Bronchial epithelial cell (primary cell): ENCODE data around the gene KCNQ1OT1. TPM values are rescaled to one million over a fixed set of nuclear protein-coding genes. Genes with fewer than 3 reads are reported as not detected.

Experiments
- DNase-seq: peaks from one replicate; pipeline ENCODE4 v3.0.0-alpha.2; 2010; ENCODE audit warnings: low read depth
- FAIRE-seq: peaks from 2 replicates; lab custom pipeline; 2011; peaks lifted over from hg19 to GRCh38; lab: Jason Lieb, UNC
- H3K27me3 ChIP-seq: 2 replicates; pipeline ENCODE4 v1.5.1; 2011; ENCODE audit warnings: low read length; ENCODE audit not compliant: control insufficient read depth, insufficient read depth
- H3K36me3 ChIP-seq: 2 replicates; pipeline ENCODE4 v1.5.1; 2011; ENCODE audit warnings: low read length; ENCODE audit not compliant: control insufficient read depth, insufficient read depth
- H3K4me3 ChIP-seq: 2 replicates; pipeline ENCODE4 v1.5.1; 2011; ENCODE audit warnings: mild to moderate bottlenecking, low read depth, low read length, control low read depth
- total RNA-seq: library from RNA; depleted of rRNA; stranded (reverse); fragments of >200 nt; gene quantifications from 2 replicates; pipeline ENCODE4 v1.2.1, GENCODE V29; 2014
- TF ChIP-seq, protein P1 (sequence below): IDR thresholded peaks from 2 replicates; pipeline ENCODE4 v1.5.1; 2011; ENCODE audit warnings: mild to moderate bottlenecking, moderate library complexity, low read length, control low read depth, inconsistent platforms; ENCODE audit not compliant: insufficient read depth, severe bottlenecking

KCNQ1OT1 gene
- total RNA-seq, 1 donor from 2014 or later: 0.53 TPM

DNA sequence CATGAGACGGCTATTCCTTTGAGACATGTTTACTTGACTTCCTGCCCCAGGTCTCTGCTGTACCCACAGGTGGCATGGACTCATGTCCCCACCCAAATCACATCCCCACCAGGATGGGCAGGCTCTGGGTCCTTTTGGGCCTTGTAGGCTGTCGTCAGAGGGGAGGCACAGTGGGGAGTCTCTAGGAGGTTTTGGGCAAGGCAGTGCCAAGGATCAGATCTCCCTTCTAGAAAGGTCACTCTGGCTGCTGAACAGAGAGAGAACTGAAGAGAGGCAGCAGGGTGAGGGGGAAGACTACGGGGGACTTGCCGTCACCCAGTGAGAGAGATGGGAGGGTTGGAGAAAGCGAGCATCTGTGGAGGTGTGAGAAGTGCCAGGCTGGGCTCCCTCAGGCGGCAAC, 4.6 kb upstream of the KCNQ1OT1 start:
- FAIRE-seq (no peak), DNase-seq (no peak)
- Histone ChIP-seq H3K27me3 (no peaks in the 10 kb centered on the region), H3K36me3 (no peaks in the 10 kb centered on the region), H3K4me3 (no peak overlapping the region)
- TF ChIP-seq, protein P1, sequence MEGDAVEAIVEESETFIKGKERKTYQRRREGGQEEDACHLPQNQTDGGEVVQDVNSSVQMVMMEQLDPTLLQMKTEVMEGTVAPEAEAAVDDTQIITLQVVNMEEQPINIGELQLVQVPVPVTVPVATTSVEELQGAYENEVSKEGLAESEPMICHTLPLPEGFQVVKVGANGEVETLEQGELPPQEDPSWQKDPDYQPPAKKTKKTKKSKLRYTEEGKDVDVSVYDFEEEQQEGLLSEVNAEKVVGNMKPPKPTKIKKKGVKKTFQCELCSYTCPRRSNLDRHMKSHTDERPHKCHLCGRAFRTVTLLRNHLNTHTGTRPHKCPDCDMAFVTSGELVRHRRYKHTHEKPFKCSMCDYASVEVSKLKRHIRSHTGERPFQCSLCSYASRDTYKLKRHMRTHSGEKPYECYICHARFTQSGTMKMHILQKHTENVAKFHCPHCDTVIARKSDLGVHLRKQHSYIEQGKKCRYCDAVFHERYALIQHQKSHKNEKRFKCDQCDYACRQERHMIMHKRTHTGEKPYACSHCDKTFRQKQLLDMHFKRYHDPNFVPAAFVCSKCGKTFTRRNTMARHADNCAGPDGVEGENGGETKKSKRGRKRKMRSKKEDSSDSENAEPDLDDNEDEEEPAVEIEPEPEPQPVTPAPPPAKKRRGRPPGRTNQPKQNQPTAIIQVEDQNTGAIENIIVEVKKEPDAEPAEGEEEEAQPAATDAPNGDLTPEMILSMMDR: no peak

DNA sequence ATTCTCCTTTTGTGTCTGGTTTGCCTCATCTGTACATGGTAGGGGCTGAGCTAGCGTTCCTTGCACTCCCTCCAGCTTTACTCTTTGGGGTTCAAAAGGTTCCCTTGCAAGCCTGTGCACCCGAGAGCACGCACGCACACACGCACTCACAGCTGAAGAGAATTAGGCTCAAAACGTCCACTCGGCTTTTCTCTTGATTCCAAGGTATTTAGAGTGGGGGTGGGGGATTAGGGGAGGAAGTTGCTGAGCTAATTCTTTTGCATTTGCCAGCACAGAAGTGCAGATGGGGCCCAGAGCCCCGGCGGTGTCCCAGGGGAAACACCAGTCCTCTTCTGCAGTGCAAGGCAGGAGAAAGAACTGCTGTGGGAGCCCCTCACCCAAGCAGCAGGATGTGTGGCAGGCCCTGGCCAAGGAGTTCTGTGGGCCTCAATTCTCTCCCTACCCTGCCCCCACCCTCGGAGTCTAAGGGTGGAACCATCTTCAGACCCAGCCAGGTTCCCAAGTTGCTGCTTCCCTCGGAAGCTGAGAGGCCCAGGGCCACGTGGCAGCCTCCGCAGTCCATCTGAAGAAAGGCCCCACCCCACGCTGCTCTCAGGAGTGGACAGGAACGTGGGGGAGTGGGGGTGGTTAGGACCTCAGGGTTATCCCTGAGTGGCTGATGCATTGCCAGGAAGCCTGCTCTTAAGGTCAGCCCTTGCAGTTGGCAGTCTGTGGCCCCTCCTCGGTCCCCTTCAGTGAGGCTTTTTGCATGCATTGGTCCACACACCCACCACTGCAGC, 3.8 kb upstream of the KCNQ1OT1 start:
- H3K36me3 ChIP-seq: no peaks in the 10 kb centered on the region
- FAIRE-seq: no peak
- no peaks in the 10 kb centered on the region for H3K27me3 ChIP-seq
- TF ChIP-seq, protein P1: no peak
- H3K4me3 ChIP-seq: no peak overlapping the region
- DNase-seq: no peak

GRCh38 chr11:2702771-2703362, 3.1 kb upstream of the KCNQ1OT1 start:
- FAIRE-seq (no peak), DNase-seq (no peak)
- Histone ChIP-seq H3K4me3 (no peak overlapping the region), H3K36me3 (no peaks in the 10 kb centered on the region), H3K27me3 (no peaks in the 10 kb centered on the region)
- TF ChIP-seq, protein P1: no peak

GRCh38 chr11:2701898-2702434, 2.2 kb upstream of the KCNQ1OT1 start:
- no peak for FAIRE-seq
- DNase-seq: no peak
- TF ChIP-seq, protein P1: no peak
- Histone ChIP-seq H3K27me3 (no peaks in the 10 kb centered on the region), H3K4me3 (no peak overlapping the region), H3K36me3 (no peaks in the 10 kb centered on the region)

- no peak overlapping the region for H3K4me3 ChIP-seq
- FAIRE-seq (no peak), DNase-seq (no peak)
These were observed 1.4 kb upstream of the KCNQ1OT1 start for GRCh38 chr11:2701230-2701629.

More at GRCh38 chr11:2701230-2701629, 1.4 kb upstream of the KCNQ1OT1 start:
- TF ChIP-seq, protein P1: no peak
- no peaks in the 10 kb centered on the region for H3K36me3 ChIP-seq
- H3K27me3 ChIP-seq: no peaks in the 10 kb centered on the region
